GM12878 (cell line): ENCODE results near the gene PLVAP.

ENCODE experiments used
- BCL3 ChIP-seq: IDR thresholded peaks from 2 replicates; pipeline ENCODE4 v1.6.1; 2011; ENCODE audit warnings: borderline replicate concordance, low read depth, mild to moderate bottlenecking, moderate library complexity, low read length; ENCODE audit not compliant: insufficient read depth, poor library complexity, severe bottlenecking
- CEBPB ChIP-seq, 2 experiments: fragments of 150-350 bp in 1 of 2; IDR thresholded peaks; 2 replicates each; pipeline ENCODE4 v1.6.1; 2012 to 2014; ENCODE audit warnings: low read depth in 2 of 2, low read length in 2 of 2, borderline replicate concordance in 1 of 2, inconsistent platforms in 1 of 2
- POLR2A ChIP-seq: IDR thresholded peaks from 2 replicates; pipeline ENCODE4 v1.6.1; 2011; ENCODE audit warnings: low read depth, mild to moderate bottlenecking, low read length
- RAD21 ChIP-seq: IDR thresholded peaks from 2 replicates; pipeline ENCODE4 v1.6.1; 2011; ENCODE audit warnings: mild to moderate bottlenecking, low read depth, low read length, moderate library complexity; ENCODE audit not compliant: insufficient read depth
- REST ChIP-seq: IDR thresholded peaks from 2 replicates; pipeline ENCODE4 v1.6.1; 2012; ENCODE audit warnings: mild to moderate bottlenecking, low read depth, low read length
- TF ChIP-seq, protein P1 (sequence below), 3 experiments: IDR thresholded peaks in 2 of 3; conservative IDR thresholded peaks in 1 of 3; 2 replicates each; pipeline ENCODE4 v1.5.1; 2011; ENCODE audit warnings: low read depth in 3 of 3, low read length in 3 of 3, mild to moderate bottlenecking in 3 of 3, control low read depth in 2 of 3, moderate library complexity in 2 of 3, inconsistent platforms in 1 of 3, mixed read lengths in 1 of 3; ENCODE audit not compliant: control insufficient read depth in 2 of 3, insufficient read depth in 1 of 3; ENCODE audit errors: extremely low read depth in 1 of 3
- TF ChIP-seq, protein P2 (sequence below): fragments of 450-650 bp; IDR thresholded peaks from 2 replicates; pipeline ENCODE4 v1.6.1; 2017; ENCODE audit warnings: mild to moderate bottlenecking, low read depth, inconsistent platforms; ENCODE audit not compliant: poor library complexity, severe bottlenecking

- TF ChIP-seq, protein P1, sequence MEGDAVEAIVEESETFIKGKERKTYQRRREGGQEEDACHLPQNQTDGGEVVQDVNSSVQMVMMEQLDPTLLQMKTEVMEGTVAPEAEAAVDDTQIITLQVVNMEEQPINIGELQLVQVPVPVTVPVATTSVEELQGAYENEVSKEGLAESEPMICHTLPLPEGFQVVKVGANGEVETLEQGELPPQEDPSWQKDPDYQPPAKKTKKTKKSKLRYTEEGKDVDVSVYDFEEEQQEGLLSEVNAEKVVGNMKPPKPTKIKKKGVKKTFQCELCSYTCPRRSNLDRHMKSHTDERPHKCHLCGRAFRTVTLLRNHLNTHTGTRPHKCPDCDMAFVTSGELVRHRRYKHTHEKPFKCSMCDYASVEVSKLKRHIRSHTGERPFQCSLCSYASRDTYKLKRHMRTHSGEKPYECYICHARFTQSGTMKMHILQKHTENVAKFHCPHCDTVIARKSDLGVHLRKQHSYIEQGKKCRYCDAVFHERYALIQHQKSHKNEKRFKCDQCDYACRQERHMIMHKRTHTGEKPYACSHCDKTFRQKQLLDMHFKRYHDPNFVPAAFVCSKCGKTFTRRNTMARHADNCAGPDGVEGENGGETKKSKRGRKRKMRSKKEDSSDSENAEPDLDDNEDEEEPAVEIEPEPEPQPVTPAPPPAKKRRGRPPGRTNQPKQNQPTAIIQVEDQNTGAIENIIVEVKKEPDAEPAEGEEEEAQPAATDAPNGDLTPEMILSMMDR (IDR thresholded peaks at IDR 0.05 in 2 of 3, conservative IDR thresholded peaks at IDR 0.05 in 1 of 3; ENCODE audit: control insufficient read depth in 2 of 3, extremely low read depth in 1 of 3, insufficient read depth in 1 of 3, low read depth in 3 of 3, low read length in 3 of 3): no peak
- no peak for TF ChIP-seq BCL3
- TF ChIP-seq RAD21: no peak
- TF ChIP-seq POLR2A: no peak
- TF ChIP-seq CEBPB (IDR thresholded peaks at IDR 0.05; ENCODE audit: borderline replicate concordance in 1 of 2, low read depth in 2 of 2, low read length in 2 of 2): no peak
- TF ChIP-seq, protein P2, sequence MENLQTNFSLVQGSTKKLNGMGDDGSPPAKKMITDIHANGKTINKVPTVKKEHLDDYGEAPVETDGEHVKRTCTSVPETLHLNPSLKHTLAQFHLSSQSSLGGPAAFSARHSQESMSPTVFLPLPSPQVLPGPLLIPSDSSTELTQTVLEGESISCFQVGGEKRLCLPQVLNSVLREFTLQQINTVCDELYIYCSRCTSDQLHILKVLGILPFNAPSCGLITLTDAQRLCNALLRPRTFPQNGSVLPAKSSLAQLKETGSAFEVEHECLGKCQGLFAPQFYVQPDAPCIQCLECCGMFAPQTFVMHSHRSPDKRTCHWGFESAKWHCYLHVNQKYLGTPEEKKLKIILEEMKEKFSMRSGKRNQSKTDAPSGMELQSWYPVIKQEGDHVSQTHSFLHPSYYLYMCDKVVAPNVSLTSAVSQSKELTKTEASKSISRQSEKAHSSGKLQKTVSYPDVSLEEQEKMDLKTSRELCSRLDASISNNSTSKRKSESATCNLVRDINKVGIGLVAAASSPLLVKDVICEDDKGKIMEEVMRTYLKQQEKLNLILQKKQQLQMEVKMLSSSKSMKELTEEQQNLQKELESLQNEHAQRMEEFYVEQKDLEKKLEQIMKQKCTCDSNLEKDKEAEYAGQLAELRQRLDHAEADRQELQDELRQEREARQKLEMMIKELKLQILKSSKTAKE: no peak
- no peak for TF ChIP-seq REST
These were observed 24.4 kb downstream of the PLVAP start for GRCh38 chr19:17352608-17353280.
